Calu3 (cell line): ENCODE measurements around the gene RPS23. TPM values are rescaled to one million over a fixed set of nuclear protein-coding genes. Genes with fewer than 3 reads are reported as not detected.
"Not testable (repeated sequence)": the region's sequence is repeated elsewhere in the genome, so short reads cannot be mapped to it uniquely, and the experiment has no call there.

Source experiments
- BruUV-seq: library from RNA; stranded (reverse); fragments of 400-500 nt; replicated peaks from 2 replicates; lab custom pipeline; 2021; lab: Mats Ljungman, UMichigan
- CTCF ChIA-PET: fragments of 300-600 bp; sonication (Branson Sonifier 250); formaldehyde crosslinking; loops from one replicate; lab custom pipeline; 2022; ENCODE audit warnings: antibody characterized with exemption; lab: Charles Lee
- DNase-seq: peaks from one replicate; pipeline ENCODE4 v3.0.0; 2022
- H3K27ac Mint-ChIP-seq: one replicate; pipeline ENCODE4 v1.8.0; 2022; ENCODE audit warnings: mixed read lengths; ENCODE audit not compliant: unreplicated experiment
- H3K27me3 Mint-ChIP-seq: one replicate; pipeline ENCODE4 v1.8.0; 2022; ENCODE audit warnings: mixed read lengths; ENCODE audit not compliant: unreplicated experiment
- H3K36me3 Mint-ChIP-seq: one replicate; pipeline ENCODE4 v1.8.0; 2022; ENCODE audit warnings: mild to moderate bottlenecking, moderate library complexity, mixed read lengths; ENCODE audit not compliant: insufficient read depth, unreplicated experiment
- H3K4me1 Mint-ChIP-seq: one replicate; pipeline ENCODE4 v1.8.0; 2022; ENCODE audit warnings: mild to moderate bottlenecking, low read depth, mixed read lengths; ENCODE audit not compliant: unreplicated experiment
- H3K4me3 Mint-ChIP-seq: one replicate; pipeline ENCODE4 v1.8.0; 2022; ENCODE audit warnings: mild to moderate bottlenecking, low read depth, moderate library complexity, mixed read lengths; ENCODE audit not compliant: unreplicated experiment
- H3K9me3 Mint-ChIP-seq: one replicate; pipeline ENCODE4 v1.8.0; 2022; ENCODE audit warnings: low read depth, mixed read lengths; ENCODE audit not compliant: unreplicated experiment
- intact Hi-C: fragments of 100-400 bp; cut with micrococcal nuclease; formaldehyde crosslinking; loops from one replicate; pipeline ENCODE4 v1.10.0; 2022; ENCODE audit not compliant: unreplicated experiment
- total RNA-seq: library from RNA; stranded (reverse); gene quantifications from 2 replicates; pipeline ENCODE4 v1.2.3, GENCODE V29; 2022
- TF ChIP-seq, protein P1 (sequence below): fragments of 200-600 bp; IDR thresholded peaks from one replicate; pipeline ENCODE4 v1.8.0; 2022; ENCODE audit warnings: antibody characterized with exemption; ENCODE audit not compliant: unreplicated experiment

RPS23 gene
- total RNA-seq, 1 experiment from 2014 or later: 1,628 TPM

DNA sequence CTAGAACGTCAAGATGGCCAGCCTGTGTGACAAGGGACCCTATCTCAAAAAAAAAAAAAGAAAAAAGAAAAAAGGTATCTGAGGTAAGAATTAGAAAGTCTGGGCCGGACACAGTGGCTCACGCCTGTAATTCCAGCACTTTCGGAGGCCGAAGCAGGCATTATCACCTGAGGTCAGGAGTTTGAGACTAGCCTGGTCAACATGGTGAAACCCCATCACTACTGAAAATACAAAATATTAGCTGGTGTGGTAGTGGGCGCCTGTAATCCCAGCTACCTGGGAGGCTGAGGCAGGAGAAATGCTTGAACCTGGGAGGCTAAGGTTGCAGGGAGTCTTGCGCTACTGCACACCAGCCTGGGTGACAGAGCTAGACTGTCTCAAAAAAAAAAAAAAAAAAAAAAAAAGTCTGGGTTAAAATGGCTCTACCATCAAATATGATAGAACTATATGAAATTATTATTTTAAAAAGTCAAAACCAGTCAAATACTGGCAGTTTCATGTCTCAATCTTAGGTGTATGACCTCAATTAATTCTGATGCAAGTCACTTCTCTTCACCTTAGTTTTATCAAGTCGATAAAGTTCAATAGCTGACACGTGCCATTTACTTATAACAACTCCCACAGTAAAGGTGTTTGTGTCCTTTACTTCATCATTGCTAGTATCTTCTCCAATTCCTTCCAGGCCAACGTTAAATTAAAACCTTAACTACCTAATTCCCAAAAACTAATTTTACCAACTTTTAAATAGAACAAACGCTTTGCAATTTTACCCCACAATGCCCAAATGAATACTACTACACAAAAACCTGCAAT lies 1.1 kb downstream of the RPS23 start:
- TSS peak; percentile 49 for BruUV-seq
- Mint-ChIP-seq H3K4me3 (peak overlapping the region; percentile 78), H3K4me1 (peaks cover 27% of the 10 kb centered on the region), H3K36me3 (peaks cover 73% of the 10 kb centered on the region), H3K27ac (peak overlapping the region; percentile 96), H3K27me3 (no peaks in the 10 kb centered on the region), H3K9me3 (no peaks in the 10 kb centered on the region)
- TF ChIP-seq, protein P1, sequence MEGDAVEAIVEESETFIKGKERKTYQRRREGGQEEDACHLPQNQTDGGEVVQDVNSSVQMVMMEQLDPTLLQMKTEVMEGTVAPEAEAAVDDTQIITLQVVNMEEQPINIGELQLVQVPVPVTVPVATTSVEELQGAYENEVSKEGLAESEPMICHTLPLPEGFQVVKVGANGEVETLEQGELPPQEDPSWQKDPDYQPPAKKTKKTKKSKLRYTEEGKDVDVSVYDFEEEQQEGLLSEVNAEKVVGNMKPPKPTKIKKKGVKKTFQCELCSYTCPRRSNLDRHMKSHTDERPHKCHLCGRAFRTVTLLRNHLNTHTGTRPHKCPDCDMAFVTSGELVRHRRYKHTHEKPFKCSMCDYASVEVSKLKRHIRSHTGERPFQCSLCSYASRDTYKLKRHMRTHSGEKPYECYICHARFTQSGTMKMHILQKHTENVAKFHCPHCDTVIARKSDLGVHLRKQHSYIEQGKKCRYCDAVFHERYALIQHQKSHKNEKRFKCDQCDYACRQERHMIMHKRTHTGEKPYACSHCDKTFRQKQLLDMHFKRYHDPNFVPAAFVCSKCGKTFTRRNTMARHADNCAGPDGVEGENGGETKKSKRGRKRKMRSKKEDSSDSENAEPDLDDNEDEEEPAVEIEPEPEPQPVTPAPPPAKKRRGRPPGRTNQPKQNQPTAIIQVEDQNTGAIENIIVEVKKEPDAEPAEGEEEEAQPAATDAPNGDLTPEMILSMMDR: no peak
- DNase-seq: no peak
- intact Hi-C loops: no loop called here
- CTCF ChIA-PET: interaction anchor here (0.6 kb wide), 2 partner anchors 18 to 633 kb away, joined by 4 to 7 read pairs; no protein-coding TSS in a partner anchor

GRCh38 chr5:82275216-82275664 lies 2.9 kb downstream of the RPS23 start:
- TF ChIP-seq, protein P1: no peak
- Mint-ChIP-seq H3K9me3 (no peaks in the 10 kb centered on the region), H3K27me3 (no peaks in the 10 kb centered on the region), H3K4me3 (no peak overlapping the region), H3K36me3 (peaks cover 78% of the 10 kb centered on the region), H3K4me1 (peaks cover 19% of the 10 kb centered on the region), H3K27ac (peak overlapping the region; percentile 57)
- no peak for DNase-seq
- CTCF ChIA-PET: no interaction called here
- no TSS peak for BruUV-seq
- intact Hi-C loops: no loop called here

DNA sequence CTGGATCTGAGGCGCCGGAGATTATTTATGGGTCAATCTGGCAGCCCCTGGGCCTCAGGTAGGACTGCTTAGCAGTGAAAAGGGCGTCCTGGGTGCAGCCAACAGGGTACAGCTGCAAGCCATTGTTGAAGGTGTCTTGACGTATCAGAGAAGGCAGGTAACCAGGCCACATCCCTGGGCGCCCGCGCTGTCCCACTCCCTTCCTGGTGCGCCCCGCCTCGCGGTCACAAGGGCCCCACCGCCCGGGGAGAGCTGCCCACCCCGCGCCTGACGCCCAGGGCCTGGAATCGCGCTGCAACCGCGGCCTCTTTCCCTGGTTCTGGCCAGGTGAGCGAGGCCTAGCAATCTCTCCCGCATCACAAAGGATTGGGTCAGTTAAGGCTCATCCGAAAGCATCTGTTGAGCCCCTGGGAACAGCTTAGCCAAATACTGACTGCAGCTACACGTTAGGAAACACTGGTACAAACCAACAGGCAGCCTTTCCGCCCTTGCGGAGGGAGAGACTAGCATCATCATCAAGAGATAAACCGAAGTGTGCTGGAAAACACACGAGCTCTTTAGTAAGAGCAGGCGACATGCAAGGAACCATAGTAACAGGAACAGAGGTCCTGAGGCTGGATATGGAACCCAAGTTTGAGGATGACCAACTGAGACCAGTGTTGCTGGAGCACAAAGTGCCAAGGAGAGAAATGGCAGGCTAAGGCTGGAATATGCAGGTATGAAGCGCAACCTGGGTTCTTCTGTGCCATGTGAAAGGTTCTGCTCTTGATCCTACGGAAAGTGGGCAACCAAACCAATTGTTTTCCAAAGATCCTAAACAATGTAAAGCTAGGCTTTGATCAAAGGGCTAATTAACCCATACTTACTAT lies 3.6 kb downstream of the RPS23 start:
- no peaks in the 10 kb centered on the region for H3K27me3 Mint-ChIP-seq
- CTCF ChIA-PET: no interaction called here
- no peaks in the 10 kb centered on the region for H3K9me3 Mint-ChIP-seq
- BruUV-seq: no TSS peak
- peaks cover 78% of the 10 kb centered on the region for H3K36me3 Mint-ChIP-seq
- intact Hi-C loops: no loop called here
- peaks cover 12% of the 10 kb centered on the region for H3K4me1 Mint-ChIP-seq
- peak overlapping the region; percentile 57 for H3K27ac Mint-ChIP-seq
- H3K4me3 Mint-ChIP-seq: no peak overlapping the region
- TF ChIP-seq, protein P1: no peak
- peak; percentile 14 for DNase-seq

DNA sequence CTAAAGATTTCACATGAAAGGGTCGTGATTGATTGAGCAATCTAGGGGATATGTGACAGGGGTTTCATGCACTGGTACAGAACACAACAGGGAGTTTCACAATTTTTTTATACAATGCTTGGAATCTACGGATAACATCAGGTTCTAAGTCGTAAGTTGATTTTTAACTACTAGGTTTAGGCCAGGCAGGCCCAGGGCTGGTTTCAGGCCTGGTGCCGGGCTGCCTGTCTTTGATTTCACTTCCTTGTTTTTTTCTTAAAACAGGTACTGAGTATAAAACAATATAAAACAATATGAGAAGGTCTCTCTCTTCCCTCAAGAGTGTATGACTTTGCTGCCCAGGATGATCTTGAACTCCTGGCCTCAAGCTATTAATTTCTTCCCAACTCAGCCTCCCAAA lies 4.7 kb downstream of the RPS23 start:
- intact Hi-C loops, H3K9me3 Mint-ChIP-seq, BruUV-seq: not testable (repeated sequence)

GRCh38 chr5:82272571-82273356 lies 5.4 kb downstream of the RPS23 start:
- not testable (repeated sequence) for BruUV-seq, H3K9me3 Mint-ChIP-seq, H3K27ac Mint-ChIP-seq, H3K4me1 Mint-ChIP-seq, DNase-seq, H3K4me3 Mint-ChIP-seq, H3K27me3 Mint-ChIP-seq
- intact Hi-C loops: loop anchor here (1.0 kb wide), 1 partner anchor 18 kb away; no protein-coding TSS in a partner anchor
- peaks cover 61% of the 10 kb centered on the region for H3K36me3 Mint-ChIP-seq
- CTCF ChIA-PET: interaction anchor here (0.9 to 1.2 kb wide), 2 partner anchors 8 to 20 kb away, joined by 3 read pairs; no protein-coding TSS in a partner anchor

More for the DNA sequence above, 4.7 kb downstream of the RPS23 start:
- H3K27ac Mint-ChIP-seq: peak overlapping the region; percentile 57
- CTCF ChIA-PET: interaction anchor here (0.9 to 1.2 kb wide), 2 partner anchors 9 to 21 kb away, joined by 3 read pairs; no protein-coding TSS in a partner anchor
- H3K4me1 Mint-ChIP-seq, DNase-seq, H3K4me3 Mint-ChIP-seq, H3K27me3 Mint-ChIP-seq: not testable (repeated sequence)
- peaks cover 68% of the 10 kb centered on the region for H3K36me3 Mint-ChIP-seq

- intact Hi-C loops, CTCF ChIA-PET, H3K27ac Mint-ChIP-seq, H3K4me3 Mint-ChIP-seq, H3K4me1 Mint-ChIP-seq, H3K9me3 Mint-ChIP-seq, BruUV-seq, DNase-seq, H3K27me3 Mint-ChIP-seq: not testable (repeated sequence)
- H3K36me3 Mint-ChIP-seq: peaks cover 27% of the 10 kb centered on the region
Measured at GRCh38 chr5:82269363-82269762, 8.8 kb downstream of the RPS23 start.
